Measurements from ENCODE around the gene HMGCLL1. TPM values are rescaled to one million over a fixed set of nuclear protein-coding genes. Genes with fewer than 3 reads are reported as not detected.

Gene HMGCLL1
- total RNA-seq, 1 experiment from 2014 or later, result 0.11 TPM

- TF ChIP-seq MLX (CRISPR knock-in tag; IDR thresholded peaks at IDR 0.05) (no peak), RORB (CRISPR knock-in tag; IDR thresholded peaks at IDR 0.05) (no peak), HMGA2 (CRISPR knock-in tag; IDR thresholded peaks at IDR 0.05) (no peak)
These were observed 168.3 kb downstream of the HMGCLL1 start (continued) for GRCh38 chr6:55410674-55411073.

GRCh38 chr6:55405474-55406235 is 173.3 kb downstream of the HMGCLL1 start:
- Mint-ChIP-seq H3K27ac (no peak overlapping the region), H3K27me3 (ENCODE audit: low read depth) (no peaks in the 10 kb centered on the region), H3K9me3 (peaks cover 17% of the 10 kb centered on the region), H3K4me1 (0 out of 2 replicates have a peak, but pooled peaks cover 3% of the 10 kb centered on the region), H3K36me3 (no peaks in the 10 kb centered on the region; the same call in 1 of the 2 replicates), H3K4me3 (no peak overlapping the region)
- no peak for DNase-seq (ENCODE audit: low spot score)
- POLR2A ChIA-PET, result no interaction called here
- CTCF ChIA-PET, result no interaction called here
- ATAC-seq, result no peak
- TF ChIP-seq SOX15 (CRISPR knock-in tag; IDR thresholded peaks at IDR 0.05), result no peak
- no peak for TF ChIP-seq ARID4B (CRISPR knock-in tag; IDR thresholded peaks at IDR 0.05; ENCODE audit: borderline replicate concordance)
- TF ChIP-seq IRF1 (CRISPR knock-in tag; IDR thresholded peaks at IDR 0.05), result no peak
- no peak for TF ChIP-seq PREB (CRISPR knock-in tag; IDR thresholded peaks at IDR 0.05; ENCODE audit: borderline replicate concordance)
- TF ChIP-seq OVOL2 (CRISPR knock-in tag; IDR thresholded peaks at IDR 0.05; ENCODE audit: borderline replicate concordance), result no peak
- no peak for TF ChIP-seq FOXK1 (CRISPR knock-in tag; IDR thresholded peaks at IDR 0.05)
- TF ChIP-seq CREM (CRISPR knock-in tag; IDR thresholded peaks at IDR 0.05), result no peak
- TF ChIP-seq NR2C2 (CRISPR knock-in tag; IDR thresholded peaks at IDR 0.05), result no peak
- TF ChIP-seq ZNF425 (CRISPR knock-in tag; conservative IDR thresholded peaks at IDR 0.05), result no peak
- no peak for TF ChIP-seq CTCF (IDR thresholded peaks at IDR 0.05)
- no peak for TF ChIP-seq HMGA2 (CRISPR knock-in tag; IDR thresholded peaks at IDR 0.05)
- TF ChIP-seq MAX (CRISPR knock-in tag; IDR thresholded peaks at IDR 0.05), result no peak

Measured in WTC11 (cell line).